ENCODE results near the gene WDR46.

- 0 out of 2 replicates have a peak, but pooled peaks have one; percentile 34 for TF ChIP-seq MYC (IDR thresholded peaks at IDR 0.05; ENCODE audit: low read depth, low read length)
- peak; percentile 16 for TF ChIP-seq POLR2A (IDR thresholded peaks at IDR 0.05; ENCODE audit: extremely low read depth, insufficient read length)
- TF ChIP-seq, protein P1, sequence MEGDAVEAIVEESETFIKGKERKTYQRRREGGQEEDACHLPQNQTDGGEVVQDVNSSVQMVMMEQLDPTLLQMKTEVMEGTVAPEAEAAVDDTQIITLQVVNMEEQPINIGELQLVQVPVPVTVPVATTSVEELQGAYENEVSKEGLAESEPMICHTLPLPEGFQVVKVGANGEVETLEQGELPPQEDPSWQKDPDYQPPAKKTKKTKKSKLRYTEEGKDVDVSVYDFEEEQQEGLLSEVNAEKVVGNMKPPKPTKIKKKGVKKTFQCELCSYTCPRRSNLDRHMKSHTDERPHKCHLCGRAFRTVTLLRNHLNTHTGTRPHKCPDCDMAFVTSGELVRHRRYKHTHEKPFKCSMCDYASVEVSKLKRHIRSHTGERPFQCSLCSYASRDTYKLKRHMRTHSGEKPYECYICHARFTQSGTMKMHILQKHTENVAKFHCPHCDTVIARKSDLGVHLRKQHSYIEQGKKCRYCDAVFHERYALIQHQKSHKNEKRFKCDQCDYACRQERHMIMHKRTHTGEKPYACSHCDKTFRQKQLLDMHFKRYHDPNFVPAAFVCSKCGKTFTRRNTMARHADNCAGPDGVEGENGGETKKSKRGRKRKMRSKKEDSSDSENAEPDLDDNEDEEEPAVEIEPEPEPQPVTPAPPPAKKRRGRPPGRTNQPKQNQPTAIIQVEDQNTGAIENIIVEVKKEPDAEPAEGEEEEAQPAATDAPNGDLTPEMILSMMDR (IDR thresholded peaks at IDR 0.05; ENCODE audit: low read depth, low read length): no peak
Observed at GRCh38 chr6:33298773-33299236, 9.8 kb upstream of the WDR46 start, which contains the start of gene RGL2.

Measured in NB4 (cell line).